PC-9 (cell line): ENCODE measurements around the gene ZNF564.

ENCODE experiments used
- EZH2 ChIP-seq: fragments of 200-600 bp; sonication (generic); IDR thresholded peaks from 2 replicates; pipeline ENCODE4 v1.8.0; 2017; ENCODE audit warnings: antibody characterized with exemption, low read depth
- TF ChIP-seq, protein P1 (sequence below): fragments of 200-600 bp; sonication (generic); conservative IDR thresholded peaks from 2 replicates; pipeline ENCODE4 v1.6.1; 2017; ENCODE audit warnings: mixed run types, antibody characterized with exemption, mild to moderate bottlenecking, moderate library complexity

GRCh38 chr19:12596927-12597548 is 45.8 kb upstream of the ZNF564 start:
- TF ChIP-seq, protein P1, sequence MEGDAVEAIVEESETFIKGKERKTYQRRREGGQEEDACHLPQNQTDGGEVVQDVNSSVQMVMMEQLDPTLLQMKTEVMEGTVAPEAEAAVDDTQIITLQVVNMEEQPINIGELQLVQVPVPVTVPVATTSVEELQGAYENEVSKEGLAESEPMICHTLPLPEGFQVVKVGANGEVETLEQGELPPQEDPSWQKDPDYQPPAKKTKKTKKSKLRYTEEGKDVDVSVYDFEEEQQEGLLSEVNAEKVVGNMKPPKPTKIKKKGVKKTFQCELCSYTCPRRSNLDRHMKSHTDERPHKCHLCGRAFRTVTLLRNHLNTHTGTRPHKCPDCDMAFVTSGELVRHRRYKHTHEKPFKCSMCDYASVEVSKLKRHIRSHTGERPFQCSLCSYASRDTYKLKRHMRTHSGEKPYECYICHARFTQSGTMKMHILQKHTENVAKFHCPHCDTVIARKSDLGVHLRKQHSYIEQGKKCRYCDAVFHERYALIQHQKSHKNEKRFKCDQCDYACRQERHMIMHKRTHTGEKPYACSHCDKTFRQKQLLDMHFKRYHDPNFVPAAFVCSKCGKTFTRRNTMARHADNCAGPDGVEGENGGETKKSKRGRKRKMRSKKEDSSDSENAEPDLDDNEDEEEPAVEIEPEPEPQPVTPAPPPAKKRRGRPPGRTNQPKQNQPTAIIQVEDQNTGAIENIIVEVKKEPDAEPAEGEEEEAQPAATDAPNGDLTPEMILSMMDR, result no peak
- no peak for TF ChIP-seq EZH2
